Measurements from ENCODE around the gene SYNJ2.
"Not testable (repeated sequence)": the region's sequence is repeated elsewhere in the genome, so short reads cannot be mapped to it uniquely, and the experiment has no call there.

SYNJ2 gene

DNA sequence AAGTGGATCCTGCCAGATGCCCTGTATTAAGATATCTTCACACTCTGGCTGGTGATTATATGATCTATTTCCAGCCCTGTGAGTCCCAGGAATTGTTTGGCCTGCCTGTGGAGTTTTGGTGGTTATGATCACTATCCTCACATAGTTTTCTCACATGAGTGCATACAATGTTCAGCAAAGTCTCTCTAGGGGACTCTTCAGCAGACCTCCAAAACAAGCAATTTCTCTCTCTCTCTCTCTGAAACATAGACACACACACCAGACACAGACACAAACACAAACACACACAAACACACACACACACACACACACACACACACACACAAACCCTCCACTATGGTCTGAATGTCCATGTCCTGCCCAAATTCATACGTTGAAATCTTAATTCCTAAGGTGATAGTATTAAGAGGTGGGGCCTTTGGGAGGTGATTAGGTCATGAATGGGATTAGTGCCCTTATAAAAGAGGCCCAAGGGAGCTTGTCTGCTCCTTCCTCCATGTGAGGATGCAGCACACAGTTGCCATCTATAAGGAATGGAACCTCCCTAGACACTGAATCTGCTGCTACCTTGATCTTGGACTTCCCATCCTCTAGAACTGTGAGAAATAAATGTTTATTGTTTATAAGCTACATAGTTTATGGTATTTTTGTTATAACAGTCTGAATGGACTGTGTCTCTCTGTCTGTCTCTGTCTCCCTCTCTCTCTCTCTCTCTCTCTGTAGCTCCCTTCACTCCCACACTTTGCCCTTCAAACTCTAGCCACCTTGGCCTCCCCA is 22.0 kb upstream of the SYNJ2 start:
- no peak for DNase-seq

DNA sequence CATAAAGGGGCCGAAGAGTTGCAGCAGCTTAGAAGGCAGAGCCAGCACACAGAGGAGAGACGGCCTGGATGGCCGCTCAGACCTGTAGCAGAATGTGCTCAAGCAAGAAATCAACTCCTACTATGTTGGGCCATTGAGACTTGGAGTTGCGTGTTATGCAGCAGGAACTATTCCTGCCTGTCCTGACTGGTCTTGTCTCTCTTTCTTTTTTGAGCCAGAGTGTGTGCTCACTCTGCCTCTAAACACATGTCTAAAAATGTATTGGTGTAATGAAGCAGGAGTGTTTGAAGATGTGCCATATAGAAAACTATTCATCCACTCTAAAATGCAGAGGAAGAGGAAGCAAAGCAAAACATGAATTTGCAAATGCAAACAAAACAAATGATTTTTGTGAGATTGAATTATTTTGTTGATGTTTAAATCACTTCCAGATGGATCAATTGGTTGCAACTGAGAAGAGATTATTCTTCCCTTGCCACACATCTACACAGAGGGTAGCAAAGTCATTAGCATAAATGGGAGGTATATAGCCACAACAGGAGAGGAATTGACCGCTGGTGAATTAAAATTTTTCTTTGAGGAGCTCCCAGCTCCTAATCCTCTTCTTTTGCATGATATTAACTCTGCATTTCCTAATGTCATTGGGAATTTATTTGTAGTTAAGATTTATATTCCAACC is 20.4 kb upstream of the SYNJ2 start:
- DNase-seq, result no peak

DNA sequence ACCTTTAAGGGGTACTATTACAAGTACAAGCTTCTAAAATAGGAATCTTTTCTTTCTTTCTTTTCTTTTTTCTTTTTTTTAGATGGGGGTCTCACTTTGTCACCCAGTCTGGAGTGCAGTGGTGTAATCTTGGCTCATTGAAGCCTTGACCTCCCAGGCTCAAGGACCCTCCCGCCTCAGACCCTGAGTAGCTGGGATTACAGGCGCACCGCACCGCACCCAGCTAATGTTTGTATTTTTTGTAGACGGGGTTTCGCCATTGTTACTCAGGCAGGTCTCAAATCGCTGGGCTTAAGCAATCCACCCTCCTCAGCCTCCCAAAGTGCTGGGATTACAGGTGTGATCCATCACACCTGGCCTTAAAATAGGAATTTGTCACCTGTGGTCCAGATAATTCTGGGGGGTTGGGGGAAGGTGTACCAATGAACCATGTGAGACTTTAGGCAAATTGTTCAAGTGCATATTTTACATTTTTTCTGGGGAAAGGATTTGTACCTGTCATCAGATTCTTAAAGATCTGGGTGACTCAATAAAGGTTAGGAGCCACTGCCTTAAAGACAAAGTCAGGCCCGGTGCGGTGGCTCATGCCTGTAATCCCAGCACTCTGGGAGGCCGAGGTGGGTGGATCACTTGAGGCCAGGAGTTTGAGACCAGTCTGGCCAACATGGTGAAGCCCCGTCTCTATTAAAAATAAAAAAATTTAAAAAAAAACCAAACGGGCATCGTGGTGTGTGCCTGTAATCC is 19.7 kb upstream of the SYNJ2 start:
- DNase-seq, result no peak

DNA sequence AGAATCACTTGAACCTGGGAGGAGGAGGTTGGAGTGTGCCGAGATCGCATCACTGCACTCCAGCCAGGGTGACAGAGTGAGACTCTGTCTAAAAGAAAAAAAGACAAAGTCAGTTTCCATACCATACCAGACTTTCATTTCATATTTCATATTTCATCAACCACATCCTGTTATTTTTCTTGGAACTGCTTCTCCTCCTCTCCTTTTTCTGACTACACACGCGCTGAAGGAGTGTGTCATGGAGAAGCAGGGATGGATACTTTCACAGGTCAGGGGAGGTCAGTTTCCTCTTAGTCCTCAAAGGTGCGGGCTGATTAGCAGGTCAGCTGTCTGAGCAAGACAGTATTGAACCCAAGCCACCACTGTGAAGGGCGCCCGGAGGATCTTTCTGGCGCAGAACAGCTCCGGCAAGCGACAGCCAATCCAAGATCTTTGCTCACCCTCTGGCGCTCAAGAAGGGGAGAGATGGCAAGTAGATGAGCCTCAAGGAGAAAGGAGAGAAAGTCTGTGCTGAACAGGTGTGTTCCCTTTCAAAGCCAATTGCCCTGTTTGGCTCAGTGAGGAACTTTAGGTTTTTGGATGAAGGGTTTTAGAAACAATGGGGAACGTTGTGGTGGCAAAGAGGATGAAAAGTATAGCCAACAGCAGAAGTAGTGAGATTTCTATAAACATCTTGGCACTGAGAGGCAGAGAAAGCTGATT is 18.9 kb upstream of the SYNJ2 start:
- no peak for DNase-seq

DNA sequence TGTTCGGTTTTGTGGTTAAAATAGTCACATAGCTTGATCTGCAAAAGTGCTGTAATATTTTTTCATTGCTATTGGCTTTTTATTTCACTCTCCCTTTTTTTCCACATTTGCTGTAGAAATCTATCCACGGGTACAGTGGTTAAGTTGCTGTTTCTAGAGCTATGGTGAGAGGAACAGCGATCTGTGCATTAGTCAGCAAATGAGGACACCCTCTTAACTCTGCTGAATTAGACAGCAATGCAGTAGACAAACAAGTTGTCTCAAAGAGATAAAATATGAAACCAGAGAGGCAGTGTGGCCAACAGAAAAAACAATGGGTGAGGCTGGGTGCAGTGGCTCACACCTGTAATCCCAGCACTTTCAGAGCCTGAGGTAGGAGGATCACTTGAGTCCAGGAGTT is 17.6 kb upstream of the SYNJ2 start:
- no peak for DNase-seq

DNA sequence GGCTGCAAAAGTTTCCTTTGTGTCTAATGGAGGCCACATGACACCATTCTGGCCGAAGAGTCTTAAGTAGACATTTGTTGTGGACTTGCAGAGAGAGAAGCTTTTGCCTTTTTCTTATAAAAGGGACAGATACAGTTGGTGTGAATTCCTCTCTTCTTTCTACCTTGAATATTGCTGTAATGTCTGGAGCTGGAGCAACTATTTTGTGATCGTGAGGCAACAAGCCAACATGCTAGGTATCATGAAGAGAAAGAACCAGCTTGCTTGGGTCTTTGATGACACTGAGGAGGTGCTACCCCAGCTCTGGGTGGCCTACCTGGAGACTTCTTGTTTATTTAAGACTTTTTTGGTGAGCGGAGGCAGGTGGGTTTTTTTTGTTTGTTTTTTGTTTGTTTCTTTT is 16.3 kb upstream of the SYNJ2 start:
- DNase-seq, result no peak

DNA sequence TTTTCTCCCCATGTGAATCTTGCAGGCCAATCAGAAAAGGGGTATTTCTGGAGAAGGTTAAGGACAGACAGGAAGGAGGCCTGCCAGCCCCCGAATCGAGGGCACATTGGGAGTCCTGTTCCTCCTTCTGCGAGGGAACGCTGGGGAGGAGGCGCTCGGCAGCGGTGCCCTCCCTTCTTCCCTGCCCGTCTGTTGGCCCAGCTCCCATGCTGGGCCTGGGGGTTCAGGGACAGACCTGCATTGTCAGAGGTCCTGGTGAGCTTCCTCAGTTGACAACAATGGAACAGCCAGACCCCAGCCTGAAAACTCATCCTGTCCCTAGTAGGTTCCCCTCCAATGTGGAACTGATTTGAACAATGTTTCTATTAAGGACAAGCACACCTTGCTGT is 15.1 kb upstream of the SYNJ2 start:
- DNase-seq, result no peak

DNA sequence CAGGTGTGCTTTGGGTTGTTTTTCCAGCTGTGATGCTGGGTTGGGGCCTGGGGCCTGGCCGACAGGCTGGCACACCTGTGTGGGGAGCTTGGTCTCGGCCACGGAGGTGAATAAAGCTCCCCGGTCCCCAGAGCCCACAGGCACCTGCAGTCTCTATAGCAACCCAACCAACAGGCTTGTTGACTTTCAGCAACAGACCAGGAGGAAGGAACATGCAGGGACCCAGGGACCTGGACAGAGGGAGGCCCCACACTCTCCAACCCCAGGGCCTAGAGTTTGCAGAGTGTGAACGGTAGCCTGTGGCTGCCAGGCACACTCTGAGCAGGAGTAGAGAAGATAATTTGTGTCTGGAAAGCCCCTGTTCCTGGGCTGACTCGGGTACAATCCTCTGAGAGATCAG is 14.6 kb upstream of the SYNJ2 start:
- no peak for DNase-seq

DNA sequence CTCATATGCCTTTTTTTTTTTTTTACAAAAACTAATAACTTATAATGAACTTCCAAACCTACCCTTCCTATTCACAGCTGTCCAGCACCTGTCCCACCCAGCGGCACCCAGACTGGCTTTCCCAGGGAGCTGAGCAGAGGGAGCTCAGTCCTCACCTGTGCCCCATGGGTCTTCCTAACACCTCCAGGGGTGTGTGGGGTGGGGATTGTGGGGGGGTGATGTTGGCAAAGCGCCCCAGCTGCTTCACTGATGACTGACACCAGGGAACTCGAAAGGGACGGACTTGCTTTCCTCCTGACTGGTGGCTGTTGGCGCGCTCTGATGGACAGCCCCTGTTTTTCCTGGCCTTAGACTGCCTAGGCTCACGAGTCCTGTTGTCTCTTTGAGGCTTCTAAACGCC is 14.2 kb upstream of the SYNJ2 start:
- DNase-seq, result no peak

DNA sequence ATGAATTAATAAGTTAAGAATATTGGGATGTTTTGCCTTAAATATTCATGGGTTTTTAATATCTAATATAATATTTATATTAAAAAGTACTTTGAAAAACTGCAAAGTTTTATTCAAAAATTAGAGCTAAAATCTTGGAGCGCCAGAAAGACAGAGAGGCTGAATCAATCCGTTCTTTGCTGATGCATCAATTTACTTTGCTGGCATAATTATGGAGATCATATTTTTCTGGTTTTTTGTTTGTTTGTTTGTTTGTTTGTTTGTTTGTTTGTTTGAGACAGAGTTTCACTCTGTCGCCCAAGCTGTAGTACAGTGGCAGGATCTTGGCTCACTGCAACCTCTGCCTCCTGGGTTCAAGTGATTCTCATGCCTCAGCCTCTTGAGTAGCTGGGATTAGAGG is 9.5 kb upstream of the SYNJ2 start:
- not testable (repeated sequence) for DNase-seq

DNA sequence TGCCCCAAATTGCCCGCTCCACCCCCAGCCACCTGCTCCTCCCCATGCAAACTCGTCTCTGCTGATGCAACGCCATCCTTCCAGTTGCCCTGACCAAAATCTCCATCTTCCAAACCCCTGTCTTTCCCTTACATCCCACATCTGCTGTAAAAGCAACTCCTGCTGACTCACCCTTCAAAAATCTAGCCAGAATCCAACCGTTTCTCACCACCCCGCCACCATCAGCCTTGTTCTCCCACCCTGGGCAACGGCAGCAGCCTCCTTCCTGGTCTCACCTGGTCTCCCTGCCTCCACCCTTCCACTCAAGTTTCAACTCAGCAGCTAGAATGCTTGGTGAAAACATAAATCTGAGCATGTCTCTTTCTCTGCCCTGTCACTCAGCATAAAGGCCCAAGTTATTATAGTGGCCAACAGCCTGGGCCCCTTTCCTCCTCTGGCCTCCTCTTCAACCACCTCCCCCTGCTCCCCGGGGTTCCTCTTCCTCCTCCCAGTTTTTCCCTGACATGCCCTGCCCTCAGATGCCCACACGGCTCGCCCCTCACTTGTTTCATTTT is 7.2 kb upstream of the SYNJ2 start:
- no peak for DNase-seq

DNA sequence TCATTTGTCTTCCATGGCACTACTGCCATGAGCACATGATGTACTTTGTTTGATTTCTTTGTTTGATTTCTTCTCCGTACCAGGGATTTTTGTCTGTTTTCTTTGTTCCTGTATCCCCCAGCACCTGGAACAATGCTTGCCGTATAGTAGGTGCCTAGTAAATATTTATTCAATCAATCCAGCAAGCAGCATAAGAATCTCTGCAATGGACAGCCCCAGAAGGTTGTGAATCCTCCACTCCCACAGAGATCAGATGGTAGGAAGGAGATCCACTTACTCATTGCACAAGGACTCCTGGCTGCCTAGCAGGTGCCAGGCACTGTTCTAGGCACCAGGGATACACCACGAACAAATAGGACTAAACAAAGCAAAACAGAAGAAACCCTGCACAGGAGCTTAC is 6.7 kb upstream of the SYNJ2 start:
- no peak for DNase-seq

DNA sequence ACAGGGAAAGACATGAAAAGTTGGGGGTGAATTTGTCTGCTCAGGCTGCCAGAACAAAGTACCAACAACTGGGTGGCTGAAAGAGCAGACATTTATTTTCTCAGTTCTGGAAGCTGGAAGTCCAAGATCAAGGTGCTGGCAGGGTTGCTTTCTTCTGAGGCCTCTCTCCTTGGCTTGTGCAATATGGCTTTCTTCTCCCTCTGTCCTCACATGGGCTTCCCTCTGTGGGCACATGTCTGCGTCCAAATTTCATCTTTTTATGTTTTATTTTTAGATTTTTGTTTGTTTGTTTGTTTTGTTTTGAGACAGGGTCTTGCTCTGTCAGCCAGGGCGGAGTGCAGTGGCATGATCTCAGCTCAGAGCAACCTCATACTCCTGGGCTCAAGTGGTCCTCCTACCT is 6.2 kb upstream of the SYNJ2 start:
- no peak for DNase-seq

DNA sequence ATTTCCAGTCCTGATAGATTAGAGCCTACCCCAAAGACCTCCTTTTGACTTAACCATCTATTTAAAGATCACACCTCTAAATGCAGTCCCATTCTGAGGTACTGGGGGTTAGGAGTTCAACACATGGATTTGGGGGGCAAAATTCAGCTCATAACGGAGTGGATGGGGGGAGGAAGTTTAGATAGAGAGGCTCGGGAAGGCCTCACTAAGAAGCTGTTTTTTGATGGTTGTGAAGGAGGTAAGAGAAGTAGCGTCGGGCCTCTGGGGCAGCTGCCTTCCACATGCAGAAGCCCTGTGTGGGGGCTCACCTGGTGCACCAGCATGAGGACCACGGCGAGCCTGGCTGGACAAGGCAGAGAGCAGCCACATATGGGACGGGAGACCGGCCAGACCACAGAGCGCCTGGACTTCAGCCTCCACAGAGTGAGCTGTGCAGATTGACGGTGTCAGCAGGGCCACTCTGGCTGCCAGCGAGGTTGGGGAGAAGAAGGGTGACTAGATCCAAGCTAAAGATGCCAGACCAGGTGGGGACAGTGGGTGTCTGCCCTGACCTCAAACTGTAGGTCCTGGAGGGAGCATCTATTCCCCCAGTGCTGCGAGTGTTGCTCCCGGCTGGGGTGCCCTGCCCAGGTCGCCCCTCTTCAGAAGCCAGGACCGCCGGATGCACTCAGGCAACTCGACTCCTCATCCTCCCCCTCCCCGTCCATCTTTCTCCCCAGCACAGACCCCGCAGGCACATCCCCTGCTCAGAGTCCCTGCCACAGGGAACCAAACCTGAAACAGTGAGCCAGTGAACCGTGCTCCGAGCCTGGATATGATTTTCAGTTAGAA is 5.1 kb upstream of the SYNJ2 start:
- no peak for DNase-seq

DNA sequence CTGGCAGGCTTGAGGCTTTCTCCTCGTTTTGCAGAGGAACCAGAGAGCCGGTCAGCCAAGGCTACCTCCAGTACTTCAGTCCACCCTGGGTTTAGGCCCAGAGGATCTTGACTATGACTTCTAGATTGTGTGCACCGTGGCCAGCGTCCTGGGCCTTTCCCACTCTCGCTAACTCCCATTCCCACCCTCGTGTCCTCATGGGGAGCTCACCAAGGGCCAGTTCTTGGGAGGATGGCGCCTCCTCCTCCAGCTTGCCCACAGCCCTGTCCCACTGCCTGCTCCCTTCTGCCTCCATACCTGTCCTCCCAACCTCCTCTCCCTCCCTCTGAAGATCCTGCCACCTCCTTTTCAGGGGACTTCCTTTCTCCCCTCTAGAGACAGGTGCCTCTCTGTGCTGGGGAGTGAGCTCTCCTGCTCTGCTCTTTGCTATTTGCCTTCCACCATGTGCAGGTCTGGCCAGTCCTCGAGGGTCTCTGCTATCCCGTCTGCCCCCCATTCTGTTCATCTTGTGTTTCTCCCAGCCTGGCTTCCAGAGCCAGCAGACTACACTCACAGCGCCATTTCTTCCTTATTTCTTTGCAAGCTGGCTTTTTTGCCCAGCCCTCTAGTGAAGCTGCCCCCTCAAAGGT is 4.4 kb upstream of the SYNJ2 start:
- DNase-seq, result no peak

DNA sequence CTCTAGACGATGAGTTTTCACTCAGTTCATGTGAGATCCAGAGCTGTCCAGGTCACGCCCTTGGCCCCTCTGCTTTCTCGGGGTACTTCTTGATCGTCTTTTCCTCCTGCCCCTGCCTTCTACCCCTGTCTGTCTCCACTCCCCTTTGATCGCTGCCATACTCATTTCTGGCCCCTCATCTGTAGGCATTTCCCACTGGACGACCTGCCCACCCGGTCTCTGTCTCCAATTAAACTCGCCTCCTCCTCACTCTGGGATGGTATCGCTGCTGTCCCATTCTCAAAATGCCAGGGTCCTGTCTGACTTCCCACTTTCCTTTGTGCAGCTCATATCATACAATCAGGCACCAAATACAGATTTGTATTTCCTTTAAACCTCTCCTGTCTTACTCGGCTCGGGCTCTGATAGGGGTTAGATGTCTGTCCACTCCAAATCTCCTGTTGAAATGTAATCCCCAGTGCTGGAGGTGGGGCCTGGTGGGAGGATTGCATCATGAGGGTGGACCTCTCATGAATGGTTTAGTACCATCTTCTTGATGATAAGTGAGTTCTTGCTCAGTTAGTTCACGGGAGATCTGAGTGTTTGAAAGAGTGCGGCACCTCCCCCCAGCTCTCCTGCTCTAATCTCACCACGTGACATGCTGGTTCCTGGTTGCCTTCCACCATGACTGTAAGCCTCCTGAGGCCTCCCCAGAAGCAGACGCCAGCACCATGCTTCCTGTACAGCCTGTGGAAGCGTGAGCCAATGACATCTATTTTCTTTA is 3.5 kb upstream of the SYNJ2 start:
- DNase-seq, result no peak

DNA sequence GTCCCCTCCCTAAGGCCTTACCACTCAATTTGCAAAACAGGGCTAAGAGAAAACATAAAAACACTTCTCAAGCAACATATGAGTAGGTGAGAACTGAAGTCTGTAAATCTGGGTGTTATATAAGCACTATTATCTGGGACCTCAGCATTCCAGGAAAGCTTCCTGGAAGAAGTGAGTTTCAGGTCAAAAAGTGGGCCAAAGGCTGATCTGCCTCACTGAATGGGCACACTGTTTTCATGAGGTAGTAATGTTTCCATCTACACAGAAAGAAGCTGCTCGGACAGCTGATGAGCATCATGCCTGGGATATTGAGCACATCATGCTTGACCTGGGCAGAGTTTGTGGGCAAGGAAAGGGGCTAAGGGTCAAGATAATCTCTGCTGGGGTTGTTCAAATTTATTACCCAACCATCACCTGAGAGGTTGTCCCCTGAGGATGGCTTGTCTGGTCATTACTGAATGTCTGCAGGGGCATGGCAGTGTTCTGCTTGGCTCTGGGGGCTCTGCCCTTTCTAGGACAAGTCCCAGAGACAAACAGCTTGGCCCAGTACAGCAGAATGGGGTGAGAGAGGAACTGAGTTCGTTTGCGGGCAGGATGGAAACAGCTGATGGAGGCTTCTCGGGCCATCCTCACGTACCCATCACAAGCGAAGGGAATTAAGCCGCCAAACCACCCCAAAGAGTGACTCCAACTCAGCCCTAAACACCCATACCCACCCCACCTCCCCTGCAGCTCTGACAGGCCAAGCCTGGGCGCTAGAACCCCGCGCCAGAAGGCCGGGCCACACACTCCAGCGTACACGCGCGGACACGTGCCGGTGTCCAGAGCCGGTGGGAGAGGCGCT is 1.2 kb upstream of the SYNJ2 start:
- no peak for DNase-seq

DNA sequence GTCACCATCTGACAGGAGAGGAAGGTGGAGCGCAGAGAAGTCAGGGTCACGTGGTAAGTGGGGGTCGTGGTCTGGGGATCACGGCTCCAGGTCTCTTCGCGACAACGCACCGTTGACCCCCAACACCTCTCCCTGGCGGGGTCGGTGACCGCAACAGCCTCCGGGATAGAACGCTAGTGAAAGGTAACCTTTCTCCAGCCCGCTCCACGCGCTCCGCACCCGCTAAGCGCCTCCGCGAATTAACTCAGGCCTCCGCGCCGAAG is 600 bp upstream of the SYNJ2 start:
- DNase-seq, result no peak

DNA sequence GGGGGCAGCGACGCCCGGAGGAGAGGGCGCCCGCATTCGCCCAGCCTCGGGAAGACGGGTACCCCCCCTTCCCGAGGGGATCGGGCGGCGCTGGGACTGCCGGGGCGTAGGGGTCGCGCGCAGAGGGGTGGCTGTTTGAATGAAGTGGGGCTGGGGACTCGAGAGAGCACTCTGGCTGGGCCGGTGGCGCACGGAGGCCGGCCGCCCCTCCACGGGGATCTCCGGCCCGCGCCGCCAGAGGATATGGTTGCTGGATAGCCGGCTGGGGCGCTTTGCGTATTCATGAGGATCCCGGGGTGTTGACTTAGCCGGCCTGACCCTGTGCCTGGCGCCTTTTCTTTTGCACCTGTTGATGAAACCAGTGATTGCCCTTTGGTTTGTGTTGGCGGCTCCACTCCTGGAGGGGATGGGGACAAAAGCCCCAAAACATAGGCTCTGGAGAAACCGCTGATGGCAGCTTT is 469 bp downstream of the SYNJ2 start:
- DNase-seq, result no peak

Data from CD4-positive, alpha-beta T cell treated with Interleukin-15 for 1 hour (primary cell).